A549 (cell line): ENCODE measurements around the gene GSE1. TPM values are rescaled to one million over a fixed set of nuclear protein-coding genes. Genes with fewer than 3 reads are reported as not detected.

Experiments
- ATAC-seq, 2 experiments: fragments of 200-7000 bp in 1 of 2; fragments of >200 bp in 1 of 2; cut with Nextera tagmentation in 1 of 2; cut with Tn5 transposase in 1 of 2; 3 replicates each; pipeline versions ENCODE4 v1.8.0 to v1.9.1; 2018 to 2020; ENCODE audit warnings: mild to moderate bottlenecking in 1 of 2, moderate library complexity in 1 of 2
- CTCF ChIA-PET: fragments of 300-600 bp; sonication (Branson Sonifier 250); formaldehyde crosslinking; extraction: SDS; loops from one replicate; lab custom pipeline; 2021; ENCODE audit warnings: antibody characterized with exemption, inconsistent platforms; lab: Yijun Ruan, JAX
- POLR2A ChIA-PET: fragments of 350-600 bp; formaldehyde crosslinking; extraction: SDS; loops from one replicate; lab custom pipeline; 2021; ENCODE audit warnings: antibody characterized with exemption, inconsistent platforms; lab: Yijun Ruan, JAX
- DNase-seq, 2 experiments: peaks; one replicate each; pipeline versions ENCODE4 v3.0.0 to v3.0.0-alpha.2; 2011 to 2016; ENCODE audit warnings: low read depth in 1 of 2, low spot score in 1 of 2
- FAIRE-seq: peaks from 2 replicates; lab custom pipeline; 2011; peaks lifted over from hg19 to GRCh38; lab: Jason Lieb, UNC
- H3K27ac ChIP-seq, 2 experiments: fragments of >200 bp; sonication (Bioruptor Twin); formaldehyde crosslinking; 3 replicates each; pipeline ENCODE4 v1.5.1; 2016 to 2017
- H3K4me1 ChIP-seq: fragments of >200 bp; sonication (Bioruptor Twin); formaldehyde crosslinking; 3 replicates; pipeline ENCODE4 v1.6.1; 2016
- H3K4me2 ChIP-seq: fragments of >200 bp; sonication (Bioruptor Twin); formaldehyde crosslinking; 3 replicates; pipeline ENCODE4 v1.6.1; 2016
- H3K4me3 ChIP-seq: fragments of >200 bp; sonication (Bioruptor Twin); formaldehyde crosslinking; 3 replicates; pipeline ENCODE4 v1.5.1; 2016
- H3K9me3 ChIP-seq: fragments of >200 bp; sonication (Bioruptor Twin); formaldehyde crosslinking; 3 replicates; pipeline ENCODE4 v1.6.1; 2016
- ATOH8 ChIP-seq: fragments of 250-450 bp; sonication (Bioruptor Pico); IDR thresholded peaks from 2 replicates; pipeline ENCODE4 v1.5.0; 2020; ENCODE audit warnings: low read depth, mild to moderate bottlenecking, moderate library complexity
- CEBPB ChIP-seq, 2 experiments: fragments of >200 bp in 1 of 2; sonication (Bioruptor Twin) in 1 of 2; formaldehyde crosslinking in 1 of 2; IDR thresholded peaks; 2 replicates each; pipeline ENCODE4 v1.6.1; 2012 to 2016
- CHD4 ChIP-seq: fragments of 200-600 bp; sonication (generic); IDR thresholded peaks from 2 replicates; pipeline ENCODE4 v1.6.1; 2016; ENCODE audit warnings: antibody characterized with exemption, mild to moderate bottlenecking, borderline replicate concordance
- CTCF ChIP-seq: fragments of >200 bp; sonication (Bioruptor Twin); formaldehyde crosslinking; IDR thresholded peaks from 3 replicates; pipeline ENCODE4 v1.5.1; 2016
- FOXS1 ChIP-seq: fragments of 250-450 bp; sonication (Bioruptor Pico); IDR thresholded peaks from 2 replicates; pipeline ENCODE4 v1.5.0; 2020; ENCODE audit warnings: mild to moderate bottlenecking, moderate library complexity
- GATA3 ChIP-seq: IDR thresholded peaks from 2 replicates; pipeline ENCODE4 v1.6.1; 2012; ENCODE audit warnings: borderline replicate concordance
- HDAC2 ChIP-seq: fragments of 200-600 bp; sonication (generic); IDR thresholded peaks from 2 replicates; pipeline ENCODE4 v1.6.1; 2016
- HOXB13 ChIP-seq: fragments of 250-450 bp; sonication (Bioruptor Pico); IDR thresholded peaks from 2 replicates; pipeline ENCODE4 v1.5.0; 2020; ENCODE audit warnings: low read depth, mild to moderate bottlenecking, moderate library complexity
- JUN ChIP-seq, 2 experiments: fragments of >200 bp; sonication (Bioruptor Twin); formaldehyde crosslinking; IDR thresholded peaks; 2 replicates in 1 of 2; 3 replicates in 1 of 2; pipeline ENCODE4 v1.6.1; 2016 to 2017
- KDM1A ChIP-seq: fragments of 200-600 bp; sonication (generic); IDR thresholded peaks from 2 replicates; pipeline ENCODE4 v1.6.1; 2016; ENCODE audit warnings: low read depth, mild to moderate bottlenecking
- POLR2A ChIP-seq: IDR thresholded peaks from 2 replicates; pipeline ENCODE4 v1.6.1; 2012; ENCODE audit warnings: mild to moderate bottlenecking, low read length
- RAD21 ChIP-seq, 2 experiments: fragments of >200 bp in 1 of 2; sonication (Bioruptor Twin) in 1 of 2; formaldehyde crosslinking in 1 of 2; IDR thresholded peaks in 1 of 2; conservative IDR thresholded peaks in 1 of 2; 2 replicates in 1 of 2; 3 replicates in 1 of 2; pipeline ENCODE4 v1.6.1; 2012 to 2018; ENCODE audit warnings: inconsistent platforms in 1 of 2
- RARB ChIP-seq: fragments of 250-450 bp; sonication (Bioruptor Pico); IDR thresholded peaks from 2 replicates; pipeline ENCODE4 v1.8.0; 2021; ENCODE audit warnings: mild to moderate bottlenecking, moderate library complexity
- TP53 ChIP-seq: fragments of 250-450 bp; sonication (Bioruptor Pico); IDR thresholded peaks from 2 replicates; pipeline ENCODE4 v1.5.0; 2021; ENCODE audit warnings: mild to moderate bottlenecking, moderate library complexity
- WGBS: methylation state at CpG from one replicate; pipeline ENCODE4 v1.1.6; 2017; ENCODE audit errors: missing lambda C conversion rate; 5-methylcytosine and 5-hydroxymethylcytosine counted together
- polyA plus RNA-seq, 4 experiments: library from polyadenylated mRNA; depleted of rRNA in 3 of 4; stranded (reverse); fragments of >200 nt; fragmentation: RNase III in 1 of 4; extraction: RNeasy Plus Mini Kit Qiagen cat#74134 plus additional on column Dnase treatment in 1 of 4; gene quantifications; 2 replicates in 3 of 4; 3 replicates in 1 of 4; pipeline ENCODE4 v1.2.3, GENCODE V29; 2011 to 2017
- TF ChIP-seq, protein P1 (sequence below): fragments of 450-650 bp; IDR thresholded peaks from 2 replicates; pipeline ENCODE4 v1.6.1; 2014; ENCODE audit warnings: antibody characterized with exemption
- TF ChIP-seq, protein P2 (sequence below): fragments of >200 bp; sonication (Bioruptor Twin); formaldehyde crosslinking; IDR thresholded peaks from 3 replicates; pipeline ENCODE4 v1.6.1; 2016

The GSE1 gene
- polyA plus RNA-seq, 2 of the 4 experiments (the other 2 are of a cell fraction) = 20.7 to 24.3 TPM

DNA sequence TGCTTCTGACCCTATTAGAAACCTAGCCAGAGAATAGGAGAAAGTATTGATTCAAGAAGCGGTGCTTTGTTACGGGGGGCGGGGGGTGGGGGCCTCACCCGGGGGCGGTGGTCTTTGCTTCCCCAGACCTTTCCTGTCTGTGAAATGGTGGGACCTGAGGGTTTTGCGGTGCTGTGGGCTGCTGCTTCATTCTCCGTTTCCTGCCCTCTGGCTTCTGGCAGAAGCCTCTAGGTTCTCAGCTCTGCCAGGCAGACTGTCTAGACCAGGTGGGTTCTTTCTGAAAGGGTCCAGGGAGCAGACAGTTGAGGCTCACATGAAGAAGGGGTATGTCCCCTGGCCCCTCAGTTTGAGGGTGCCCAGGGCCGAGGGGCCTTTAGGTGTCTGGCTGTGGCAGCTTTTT is 14.0 kb downstream of the GSE1 start:
- no peak for FAIRE-seq

GRCh38 chr16:85627526-85628264 is 14.6 kb downstream of the GSE1 start:
- CTCF ChIA-PET = interaction anchor here (0.6 to 9.7 kb wide), 6 partner anchors 8 to 156 kb away, joined by 3 to 93 read pairs (median 3); no protein-coding TSS in a partner anchor
- Histone ChIP-seq H3K27ac (no peak overlapping the region), H3K4me1 (no peaks in the 10 kb centered on the region; the same call in 2 of the 3 replicates), H3K9me3 (no peaks in the 10 kb centered on the region; the same call in 2 of the 3 replicates)
- FAIRE-seq (no peak), ATAC-seq (no peak)
- 99% methylated on average over 20 of the region's 30 CpGs for WGBS
- TF ChIP-seq, protein P1, sequence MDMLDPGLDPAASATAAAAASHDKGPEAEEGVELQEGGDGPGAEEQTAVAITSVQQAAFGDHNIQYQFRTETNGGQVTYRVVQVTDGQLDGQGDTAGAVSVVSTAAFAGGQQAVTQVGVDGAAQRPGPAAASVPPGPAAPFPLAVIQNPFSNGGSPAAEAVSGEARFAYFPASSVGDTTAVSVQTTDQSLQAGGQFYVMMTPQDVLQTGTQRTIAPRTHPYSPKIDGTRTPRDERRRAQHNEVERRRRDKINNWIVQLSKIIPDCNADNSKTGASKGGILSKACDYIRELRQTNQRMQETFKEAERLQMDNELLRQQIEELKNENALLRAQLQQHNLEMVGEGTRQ = no peak
- no peak for TF ChIP-seq HOXB13 (CRISPR knock-in tag)
- no peak for TF ChIP-seq ATOH8 (CRISPR knock-in tag)
- no peak for TF ChIP-seq TP53 (CRISPR knock-in tag)
- TF ChIP-seq, protein P2, sequence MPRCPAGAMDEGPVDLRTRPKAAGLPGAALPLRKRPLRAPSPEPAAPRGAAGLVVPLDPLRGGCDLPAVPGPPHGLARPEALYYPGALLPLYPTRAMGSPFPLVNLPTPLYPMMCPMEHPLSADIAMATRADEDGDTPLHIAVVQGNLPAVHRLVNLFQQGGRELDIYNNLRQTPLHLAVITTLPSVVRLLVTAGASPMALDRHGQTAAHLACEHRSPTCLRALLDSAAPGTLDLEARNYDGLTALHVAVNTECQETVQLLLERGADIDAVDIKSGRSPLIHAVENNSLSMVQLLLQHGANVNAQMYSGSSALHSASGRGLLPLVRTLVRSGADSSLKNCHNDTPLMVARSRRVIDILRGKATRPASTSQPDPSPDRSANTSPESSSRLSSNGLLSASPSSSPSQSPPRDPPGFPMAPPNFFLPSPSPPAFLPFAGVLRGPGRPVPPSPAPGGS = no peak
- TF ChIP-seq CEBPB (IDR thresholded peaks at IDR 0.05) = no peak
- TF ChIP-seq CTCF = no peak
- no peak for TF ChIP-seq RARB
- TF ChIP-seq GATA3 = no peak
- TF ChIP-seq, all 56 proteins: peak for 0
- POLR2A ChIA-PET = no interaction called here
- no peak overlapping the region for H3K4me3 ChIP-seq
- DNase-seq = no peak
- H3K4me2 ChIP-seq = no peak overlapping the region

More for the DNA sequence above, 14.0 kb downstream of the GSE1 start:
- Histone ChIP-seq H3K9me3 (no peaks in the 10 kb centered on the region; the same call in 2 of the 3 replicates), H3K4me1 (peaks cover 5% of the 10 kb centered on the region)
- CTCF ChIA-PET = interaction anchor here (0.6 to 9.7 kb wide), 5 partner anchors 9 to 156 kb away, joined by 3 to 93 read pairs (median 3); no protein-coding TSS in a partner anchor
- 89% methylated on average over 8 of the region's 8 CpGs for WGBS
- no peak for DNase-seq
- TF ChIP-seq POLR2A (no peak), CHD4 (no peak), HDAC2 (no peak), RAD21 (conservative IDR thresholded peaks at IDR 0.05 in 1 of 2, IDR thresholded peaks at IDR 0.05 in 1 of 2) (no peak), FOXS1 (CRISPR knock-in tag) (no peak)
- TF ChIP-seq, all 56 proteins: peak for 0
- POLR2A ChIA-PET = no interaction called here
- Histone ChIP-seq H3K4me3 (no peak overlapping the region), H3K4me2 (no peak overlapping the region), H3K27ac (no peak overlapping the region)
- ATAC-seq = no peak

GRCh38 chr16:85628265-85628556 is 15.1 kb downstream of the GSE1 start:
- ChIA-PET POLR2A (no interaction called here), CTCF (interaction anchor here (1.0 to 9.7 kb wide), 3 partner anchors 11 to 91 kb away, joined by 3 to 93 read pairs (median 3); no protein-coding TSS in a partner anchor)
- WGBS = no CpG with 5 or more reads among the region's 5 CpGs
- no peak overlapping the region for H3K27ac ChIP-seq
- DNase-seq (no peak), FAIRE-seq (no peak), ATAC-seq (no peak)
- H3K4me2 ChIP-seq = no peak overlapping the region
- no peaks in the 10 kb centered on the region; the same call in 2 of the 3 replicates for H3K9me3 ChIP-seq
- TF ChIP-seq KDM1A (no peak), JUN (IDR thresholded peaks at IDR 0.05) (no peak), TP53 (CRISPR knock-in tag) (no peak)
- no peak overlapping the region for H3K4me3 ChIP-seq
- H3K4me1 ChIP-seq = no peaks in the 10 kb centered on the region
